Suppressor macrophage treated with lipopolysaccharide for 1 hour (primary cell): ENCODE measurements around the gene ASXL2.
"Not testable (repeated sequence)": the region's sequence is repeated elsewhere in the genome, so short reads cannot be mapped to it uniquely, and the experiment has no call there.

ENCODE experiments used
- DNase-seq, 3 donors: peaks; one replicate each; pipeline ENCODE4 v3.0.0-alpha.2; 2020 to 2022

The ASXL2 gene

DNA sequence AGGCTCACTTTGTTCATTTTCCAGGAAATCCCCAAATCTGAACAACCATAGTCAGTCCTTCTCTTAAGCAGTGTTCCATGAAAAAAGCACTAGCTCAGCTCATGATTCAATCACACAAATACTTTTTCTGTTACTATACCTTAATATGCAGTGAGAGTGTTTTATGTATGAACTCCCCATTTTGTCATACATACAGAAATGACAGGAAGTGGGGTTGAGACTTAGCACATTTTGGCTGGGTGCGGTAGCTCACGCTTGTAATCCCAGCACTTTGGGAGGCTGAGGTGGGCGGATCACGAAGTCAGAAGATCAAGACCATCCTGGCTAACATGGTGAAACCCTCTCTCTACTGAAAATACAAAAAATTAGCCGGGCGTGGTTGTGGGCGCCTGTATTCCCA is 149.7 kb downstream of the ASXL2 start:
- no peak for DNase-seq

DNA sequence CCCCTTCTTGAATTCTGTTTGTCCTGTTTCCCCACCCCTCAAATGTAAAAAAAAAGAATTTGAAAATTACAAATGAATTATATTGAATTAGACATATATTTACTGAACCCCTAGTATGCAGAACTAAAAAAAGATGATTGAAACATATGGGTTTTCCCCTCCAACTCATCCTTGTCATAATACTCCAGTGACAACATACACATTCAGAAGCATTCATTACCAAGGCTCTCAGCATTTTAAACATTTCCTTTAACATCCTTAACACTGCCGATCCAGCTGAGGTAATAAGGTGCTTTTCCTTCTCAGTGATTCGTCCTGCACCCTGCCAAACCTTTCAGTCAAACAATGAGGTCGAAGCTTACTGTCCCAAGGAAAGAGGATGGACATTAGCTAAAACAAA is 151.8 kb downstream of the ASXL2 start:
- peak; percentile 59 to 83 (median 71) for DNase-seq

DNA sequence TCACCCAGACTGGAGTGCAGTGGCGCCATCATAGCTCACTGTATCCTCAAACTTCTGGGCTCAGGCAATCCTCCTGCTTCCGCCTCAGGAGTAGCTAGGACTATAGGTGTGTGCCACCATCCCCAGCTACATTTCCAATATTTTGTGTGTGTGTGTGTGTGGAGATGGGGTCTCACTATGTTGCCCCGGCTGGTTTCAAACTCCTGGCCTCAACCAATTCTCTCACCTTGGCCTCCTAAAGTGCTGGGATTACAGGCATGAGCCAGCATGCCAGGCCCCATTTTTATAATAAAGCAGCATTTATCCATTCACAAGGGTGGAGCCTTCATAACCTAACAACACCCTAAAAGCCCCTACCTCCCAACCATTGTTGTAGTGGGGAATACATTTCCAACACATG is 152.4 kb downstream of the ASXL2 start:
- DNase-seq, result no peak

- no peak for DNase-seq
Measured at GRCh38 chr2:25724756-25725155, 153.5 kb downstream of the ASXL2 start.

- no peak for DNase-seq
Measured at GRCh38 chr2:25722224-25722623, 156.1 kb downstream of the ASXL2 start.

- no peak for DNase-seq
Measured at GRCh38 chr2:25720575-25720974, 157.7 kb downstream of the ASXL2 start.

DNA sequence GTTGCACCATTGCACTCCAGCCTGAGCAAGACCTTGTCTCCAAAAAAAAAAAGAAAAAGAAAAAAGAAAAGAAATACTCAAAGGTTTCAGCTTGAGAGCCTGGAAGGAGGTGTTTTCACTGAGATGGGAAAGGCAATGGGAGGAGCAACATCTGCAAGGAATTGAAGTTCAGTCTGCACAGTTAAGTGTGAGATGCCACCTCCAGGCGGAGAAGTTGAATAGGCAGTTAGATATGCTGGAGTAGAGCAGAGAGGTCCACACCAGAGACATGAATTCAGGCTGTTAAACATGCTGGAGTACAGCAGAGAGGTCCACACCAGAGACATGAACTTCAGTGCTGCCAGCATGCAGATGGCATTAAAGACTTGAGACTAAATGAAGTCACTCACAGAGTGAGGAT is 163.5 kb downstream of the ASXL2 start:
- DNase-seq, result no peak

- DNase-seq, result peak in 1 of 3 donors; percentile 17
Measured at GRCh38 chr2:25712455-25712854, 165.8 kb downstream of the ASXL2 start.

DNA sequence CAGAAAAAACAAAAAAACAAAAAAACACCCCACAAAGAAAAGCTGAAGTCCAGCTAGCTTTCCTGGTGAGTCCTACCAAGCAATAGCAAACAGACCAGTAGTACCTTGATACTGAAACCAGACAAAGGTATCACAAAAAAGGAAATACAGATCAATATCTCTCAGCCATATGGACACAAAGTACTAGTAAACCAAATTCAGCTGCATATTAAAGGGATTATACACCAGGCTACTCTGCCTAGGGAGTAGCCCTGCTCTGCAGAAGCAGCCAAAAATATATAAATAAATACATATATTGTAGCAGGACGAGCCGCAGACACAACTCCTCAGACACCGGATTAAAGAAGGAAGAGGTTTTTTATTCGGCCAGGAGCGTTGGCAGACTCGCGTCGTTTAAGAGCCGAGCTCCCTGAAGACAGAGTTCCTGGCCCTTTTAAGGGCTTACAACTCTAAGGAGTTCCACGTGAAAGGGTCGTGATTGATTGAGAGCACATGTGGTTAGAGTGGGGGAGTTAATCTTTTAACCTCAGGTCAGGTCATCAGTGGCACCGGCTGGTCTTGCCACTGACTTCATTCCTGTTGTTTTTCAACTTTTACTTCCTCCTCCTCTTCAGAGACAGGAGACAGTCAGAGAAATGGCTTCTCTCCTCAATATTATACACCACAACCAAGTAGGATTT is 166.5 kb downstream of the ASXL2 start:
- DNase-seq, result peak; percentile 7 to 33 (median 23)

DNA sequence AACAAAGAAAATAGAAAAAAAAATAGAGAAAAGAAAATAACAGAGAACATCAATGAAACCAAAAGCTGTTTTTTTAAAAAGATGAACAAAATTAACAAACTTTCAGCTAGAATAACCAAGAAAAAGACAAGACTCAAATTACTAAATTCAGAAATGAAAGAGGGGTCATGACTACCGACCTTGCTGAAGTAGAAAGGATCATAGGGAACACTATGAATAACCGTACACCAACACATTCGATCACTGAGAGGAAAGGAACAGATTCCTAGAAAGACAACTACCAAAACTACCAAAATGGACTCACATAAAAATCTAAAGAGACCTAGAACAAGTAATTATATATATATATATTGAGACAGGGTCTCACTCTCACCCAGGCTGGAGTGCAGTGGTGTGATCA is 167.5 kb downstream of the ASXL2 start:
- no peak for DNase-seq

GRCh38 chr2:25709349-25709748 is 168.9 kb downstream of the ASXL2 start:
- no peak for DNase-seq

DNA sequence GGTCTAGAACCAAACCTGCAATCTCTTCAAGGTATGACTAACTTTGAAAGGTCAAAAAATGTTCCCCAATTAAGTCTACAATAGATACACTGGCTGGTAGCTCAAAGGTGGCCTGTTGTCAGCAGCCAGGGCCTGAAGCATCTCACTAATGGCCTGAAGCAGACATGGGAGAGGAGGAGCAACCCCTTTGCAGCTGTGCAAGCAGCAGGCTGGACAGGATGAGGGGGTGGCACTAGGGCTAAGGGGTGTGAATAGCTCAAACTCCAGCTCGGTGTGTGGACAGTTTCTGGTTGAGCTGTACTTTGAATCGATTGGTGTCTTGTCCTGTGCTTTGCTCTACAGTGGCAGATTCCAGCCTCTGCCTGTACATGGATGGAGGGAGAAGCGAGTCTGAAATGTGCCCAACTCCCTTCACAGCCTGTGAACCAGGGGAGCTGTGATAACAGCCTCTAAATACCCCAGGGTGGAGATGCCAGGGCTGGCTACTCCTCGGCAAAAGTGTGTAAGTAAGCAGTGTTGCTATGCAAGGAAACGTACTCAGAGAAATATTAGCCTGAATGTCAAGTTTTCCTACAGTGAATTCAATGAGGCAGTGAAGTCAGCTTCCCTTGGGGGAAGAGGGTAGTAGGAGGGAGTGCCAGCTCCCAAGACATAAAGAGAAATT is 170.2 kb downstream of the ASXL2 start:
- no peak for DNase-seq

DNA sequence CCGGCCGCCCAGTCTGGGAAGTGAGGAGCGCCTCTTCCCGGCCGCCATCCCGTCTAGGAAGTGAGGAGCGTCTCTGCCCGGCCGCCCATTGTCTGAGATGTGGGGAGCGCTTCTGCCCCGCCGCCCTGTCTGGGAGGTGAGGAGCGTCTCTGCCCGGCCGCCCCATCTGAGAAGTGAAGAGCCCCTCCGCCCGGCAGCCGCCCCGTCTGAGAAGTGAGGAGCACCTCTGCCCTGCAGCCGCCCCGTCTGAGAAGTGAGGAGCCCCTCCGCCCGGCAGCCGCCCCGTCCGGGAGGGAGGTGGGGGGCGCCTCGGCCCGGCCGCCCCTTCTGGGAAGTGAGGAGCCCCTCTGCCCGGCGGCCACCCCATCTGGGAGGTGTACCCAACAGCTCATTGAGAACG is 172.7 kb downstream of the ASXL2 start:
- DNase-seq, result not testable (repeated sequence)

GRCh38 chr2:25701801-25702200 is 176.5 kb downstream of the ASXL2 start:
- DNase-seq, result peak in 1 of 3 donors; percentile 13

GRCh38 chr2:25700221-25700660 is 178.0 kb downstream of the ASXL2 start:
- peak; percentile 34 to 63 (median 47) for DNase-seq

GRCh38 chr2:25699216-25699615 is 179.1 kb downstream of the ASXL2 start:
- peak in 1 of 3 donors; percentile 7 for DNase-seq

- peak in 1 of 3 donors; percentile 18 for DNase-seq
Measured at GRCh38 chr2:25698752-25699151, 179.5 kb downstream of the ASXL2 start.

DNA sequence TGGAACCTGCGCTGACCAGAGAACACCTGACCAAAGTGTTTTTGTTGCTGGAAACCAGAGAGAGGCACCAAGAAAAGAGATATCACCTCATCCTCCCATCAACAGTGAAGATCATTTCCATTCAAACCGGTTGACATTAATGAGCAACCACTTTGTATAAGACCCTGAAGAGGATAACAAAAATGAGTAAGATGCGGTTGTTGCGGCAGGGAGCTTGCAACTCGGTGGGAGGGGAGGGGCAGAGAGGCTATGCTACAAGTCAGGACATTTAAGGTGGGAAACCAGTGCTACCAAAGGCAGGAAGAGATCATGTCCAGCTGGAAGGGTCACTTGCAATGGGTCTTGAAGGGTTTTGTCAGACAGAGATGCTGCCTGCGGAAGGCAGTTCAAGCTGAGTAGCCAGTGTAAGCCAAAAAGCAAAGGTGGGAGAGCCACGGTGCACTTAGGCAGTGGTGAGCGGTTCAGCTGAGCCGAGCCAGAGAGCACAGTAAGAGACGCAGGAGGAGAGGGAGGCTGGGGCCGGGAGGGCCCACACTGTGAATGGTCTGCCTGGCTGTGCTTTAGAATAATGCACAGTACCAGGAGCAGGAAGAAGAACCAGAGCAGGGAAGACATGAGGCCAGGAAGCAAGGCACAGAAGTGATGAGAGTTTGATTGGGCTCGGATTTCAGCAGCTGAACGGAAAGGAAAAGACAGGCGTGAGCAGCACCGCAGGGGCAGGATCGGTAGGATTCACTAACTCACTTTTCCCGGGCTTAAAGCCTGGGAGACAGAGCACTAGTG is 180.5 kb downstream of the ASXL2 start:
- peak in 1 of 3 donors; percentile 13 for DNase-seq

GRCh38 chr2:25692737-25693445 is 185.4 kb downstream of the ASXL2 start:
- DNase-seq, result no peak

GRCh38 chr2:25692143-25692542 is 186.1 kb downstream of the ASXL2 start:
- DNase-seq, result no peak

- peak; percentile 18 to 49 (median 32) for DNase-seq
Measured at GRCh38 chr2:25690058-25690457, 188.2 kb downstream of the ASXL2 start.

DNA sequence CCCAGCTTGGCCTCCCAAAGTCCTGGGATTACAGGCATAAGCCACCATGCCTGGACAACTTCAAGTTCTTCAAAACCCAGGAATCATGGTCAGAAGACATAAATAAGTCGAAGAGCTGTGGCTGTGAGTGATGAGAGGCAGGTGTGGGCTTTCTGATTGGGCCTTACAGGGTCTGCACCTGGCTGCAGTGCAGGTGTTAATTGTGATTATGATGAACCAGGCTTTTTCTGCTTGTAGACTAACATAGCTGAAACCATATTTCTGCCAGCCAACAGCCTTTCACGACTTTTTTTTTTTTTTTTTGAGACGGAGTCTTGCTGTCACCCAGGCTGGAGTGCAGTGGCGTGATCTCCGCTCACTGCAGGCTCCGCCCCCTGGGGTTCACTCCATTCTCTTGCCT is 190.1 kb downstream of the ASXL2 start:
- DNase-seq, result no peak

GRCh38 chr2:25685741-25686140 is 192.5 kb downstream of the ASXL2 start:
- DNase-seq, result no peak
